HTERT RPE-1 (cell line): ENCODE results near the gene RPS15.
"Not testable (repeated sequence)": the region's sequence is repeated elsewhere in the genome, so short reads cannot be mapped to it uniquely, and the experiment has no call there.

Source experiments
- in situ Hi-C: fragments of 300-500 bp; cut with MboI; formaldehyde crosslinking; loops from 4 replicates; pipeline ENCODE4 v1.14.3; 2020; ENCODE audit warnings: low sequenced_read_pairs

Gene RPS15

GRCh38 chr19:1418951-1419738 lies 19.1 kb upstream of the RPS15 start:
- in situ Hi-C loops = no loop called here

- in situ Hi-C loops = not testable (repeated sequence)
Observed at GRCh38 chr19:1420085-1420484, 18.1 kb upstream of the RPS15 start.

- in situ Hi-C loops = no loop called here
Observed at GRCh38 chr19:1420590-1420989, 17.6 kb upstream of the RPS15 start.

GRCh38 chr19:1421218-1421957 lies 16.8 kb upstream of the RPS15 start:
- in situ Hi-C loops = no loop called here

GRCh38 chr19:1421958-1422305 lies 16.3 kb upstream of the RPS15 start:
- in situ Hi-C loops = no loop called here

- in situ Hi-C loops = no loop called here
Observed at GRCh38 chr19:1422360-1422759, 15.8 kb upstream of the RPS15 start.

GRCh38 chr19:1422943-1423342 lies 15.3 kb upstream of the RPS15 start:
- in situ Hi-C loops = no loop called here

GRCh38 chr19:1423436-1424191 lies 14.6 kb upstream of the RPS15 start:
- in situ Hi-C loops = no loop called here

- in situ Hi-C loops = no loop called here
Observed at GRCh38 chr19:1424192-1424955, 13.8 kb upstream of the RPS15 start.

GRCh38 chr19:1425102-1425837 lies 12.9 kb upstream of the RPS15 start:
- in situ Hi-C loops = no loop called here

- in situ Hi-C loops = no loop called here
Observed at GRCh38 chr19:1425902-1426301, 12.3 kb upstream of the RPS15 start.

- in situ Hi-C loops = no loop called here
Observed at GRCh38 chr19:1426736-1427135, 11.5 kb upstream of the RPS15 start.

GRCh38 chr19:1427221-1427920 lies 10.8 kb upstream of the RPS15 start:
- in situ Hi-C loops = no loop called here

- in situ Hi-C loops = no loop called here
Observed at GRCh38 chr19:1428738-1429391, 9.3 kb upstream of the RPS15 start.

- in situ Hi-C loops = no loop called here
Observed at GRCh38 chr19:1429750-1430149, 8.4 kb upstream of the RPS15 start.

GRCh38 chr19:1430246-1430645 lies 8.0 kb upstream of the RPS15 start:
- in situ Hi-C loops = no loop called here

- in situ Hi-C loops = no loop called here
Observed at GRCh38 chr19:1431759-1432506, 6.3 kb upstream of the RPS15 start.

- in situ Hi-C loops = no loop called here
Observed at GRCh38 chr19:1432507-1432887, 5.7 kb upstream of the RPS15 start.
